Body of pancreas (tissue), 4 donors: ENCODE measurements around the gene SLF2.
A peak's percentile ranks its signal among the peaks of the same experiment; 100 is the strongest.

Experiments
- POLR2A ChIP-seq, 3 donors: fragments of 450-650 bp; IDR thresholded peaks; one replicate each; pipeline ENCODE4 v1.6.1; 2016; ENCODE audit warnings: antibody characterized with exemption in 3 of 3, mild to moderate bottlenecking in 2 of 3
- TF ChIP-seq, protein P1 (sequence below), 7 experiments: fragments of 450-650 bp in 4 of 7; fragments of 200-600 bp in 3 of 7; sonication (generic) in 3 of 7; IDR thresholded peaks; one replicate each; pipeline ENCODE4 v1.5.1; 2016 to 2019; ENCODE audit warnings: antibody characterized with exemption in 7 of 7

DNA sequence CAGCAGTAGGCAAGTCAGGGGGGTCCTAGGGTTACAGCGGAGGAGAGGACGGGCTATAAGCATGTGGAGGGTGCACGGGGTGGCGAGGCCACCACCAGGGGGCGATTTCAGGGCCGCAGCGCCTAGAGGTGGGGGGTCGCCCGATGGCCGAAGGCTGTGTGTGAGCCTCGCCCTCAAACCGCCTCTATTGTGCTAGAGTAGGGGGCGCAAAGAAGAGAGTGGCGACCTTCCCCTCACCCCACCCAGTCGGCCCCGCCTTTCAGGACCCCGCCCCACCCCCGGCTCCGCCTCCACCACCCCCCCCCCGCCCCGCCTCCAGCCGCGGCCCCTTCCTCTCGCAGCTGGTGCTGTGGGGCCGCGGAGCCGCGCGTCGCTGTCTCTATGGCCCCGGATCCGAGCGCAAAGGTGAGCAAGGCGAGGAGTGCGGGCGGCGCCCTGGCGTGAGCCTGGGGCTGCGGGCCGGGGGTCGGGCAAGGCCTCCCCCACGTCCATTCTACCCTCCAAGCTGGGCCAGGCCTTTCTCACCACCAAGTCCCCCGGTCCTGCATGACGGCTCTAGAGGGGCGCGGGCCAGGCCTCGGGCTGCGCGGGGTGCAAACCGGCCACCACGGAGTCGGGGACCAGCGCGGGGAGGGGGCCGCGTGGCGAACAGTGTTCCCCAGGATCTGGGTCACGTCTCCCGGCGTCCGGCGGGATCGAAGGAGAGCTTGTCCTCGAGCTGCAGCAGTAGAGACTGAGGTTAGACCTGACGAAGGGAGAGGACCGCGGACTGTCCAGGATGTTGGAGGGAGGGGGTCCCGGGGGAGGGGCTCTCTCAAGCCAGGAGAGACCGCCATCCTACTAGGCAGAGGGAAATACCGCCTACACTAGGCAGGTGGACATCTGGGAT lies 56.7 kb downstream of the SLF2 start, which contains the start of gene SEMA4G:
- TF ChIP-seq, protein P1, sequence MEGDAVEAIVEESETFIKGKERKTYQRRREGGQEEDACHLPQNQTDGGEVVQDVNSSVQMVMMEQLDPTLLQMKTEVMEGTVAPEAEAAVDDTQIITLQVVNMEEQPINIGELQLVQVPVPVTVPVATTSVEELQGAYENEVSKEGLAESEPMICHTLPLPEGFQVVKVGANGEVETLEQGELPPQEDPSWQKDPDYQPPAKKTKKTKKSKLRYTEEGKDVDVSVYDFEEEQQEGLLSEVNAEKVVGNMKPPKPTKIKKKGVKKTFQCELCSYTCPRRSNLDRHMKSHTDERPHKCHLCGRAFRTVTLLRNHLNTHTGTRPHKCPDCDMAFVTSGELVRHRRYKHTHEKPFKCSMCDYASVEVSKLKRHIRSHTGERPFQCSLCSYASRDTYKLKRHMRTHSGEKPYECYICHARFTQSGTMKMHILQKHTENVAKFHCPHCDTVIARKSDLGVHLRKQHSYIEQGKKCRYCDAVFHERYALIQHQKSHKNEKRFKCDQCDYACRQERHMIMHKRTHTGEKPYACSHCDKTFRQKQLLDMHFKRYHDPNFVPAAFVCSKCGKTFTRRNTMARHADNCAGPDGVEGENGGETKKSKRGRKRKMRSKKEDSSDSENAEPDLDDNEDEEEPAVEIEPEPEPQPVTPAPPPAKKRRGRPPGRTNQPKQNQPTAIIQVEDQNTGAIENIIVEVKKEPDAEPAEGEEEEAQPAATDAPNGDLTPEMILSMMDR (IDR thresholded peaks at IDR 0.05), result peak; percentile 57 to 85 (median 75)
- no peak for TF ChIP-seq POLR2A (IDR thresholded peaks at IDR 0.05)
